ENCODE measurements around the gene SGSH. TPM values are rescaled to one million over a fixed set of nuclear protein-coding genes. Genes with fewer than 3 reads are reported as not detected.

Gene SGSH
- 19.8 and 21.6 TPM in 2 replicates for total RNA-seq (2021)
- long read RNA-seq, transcript SGSH-201 (8 exons, 2,784 nt) = major isoform, 17 of 52 reads
- long read RNA-seq, partial matches to known transcripts = 13 of 52 reads
- long read RNA-seq, other reads (novel, unspliced or antisense) = 22 of 52 reads

DNA sequence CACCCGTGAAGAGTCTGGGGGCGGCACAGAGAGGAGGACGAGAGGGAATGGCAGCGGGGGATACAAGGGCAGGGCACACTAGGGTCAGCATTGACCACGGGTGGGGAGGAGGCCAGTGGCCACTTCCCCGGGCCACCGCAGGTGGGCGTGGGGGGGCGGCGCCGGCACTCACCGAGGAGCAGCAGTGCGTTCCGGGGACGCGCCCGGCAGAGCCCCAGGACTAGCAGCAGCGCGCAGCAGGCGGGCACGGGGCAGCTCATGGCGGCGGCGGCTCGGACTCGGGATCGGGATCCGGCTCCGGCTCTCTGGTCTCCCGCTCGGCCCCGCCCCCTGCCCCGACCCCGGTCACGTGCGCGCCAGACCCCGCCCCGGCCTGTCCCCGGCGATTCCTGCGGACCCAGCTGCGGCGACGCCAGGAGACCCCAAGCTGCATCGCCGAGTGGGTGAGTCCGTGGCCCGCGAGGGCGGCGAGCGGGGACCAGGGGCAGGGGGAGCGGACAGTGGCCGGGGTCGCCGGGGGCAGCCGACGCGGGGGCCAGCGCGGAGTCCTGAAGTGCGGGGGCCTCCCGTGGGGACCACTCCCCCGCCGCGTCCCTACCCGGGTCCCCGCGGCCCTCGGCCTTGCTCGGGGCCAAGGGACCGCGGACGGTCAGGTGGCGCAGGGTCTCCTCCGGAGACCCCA lies at the start of gene SGSH, which contains the start of gene SLC26A11:
Gene SGSH (minus strand): TSS at position 280 of the 682 bp plus-strand sequence. CDS start 20 bp downstream, at position 260.
Gene SLC26A11 (plus strand): TSS at position 374 of the 682 bp plus-strand sequence. CDS start 1,134 bp downstream, outside the sequence.
- H3K4ac ChIP-seq (ENCODE audit: low read depth, low read length) = no peak within 1 kb of the TSS
- H3K14ac ChIP-seq (ENCODE audit: insufficient read depth, low read length) = peak within 1 kb of the TSS; percentile 78
- H2BK12ac ChIP-seq (ENCODE audit: insufficient read length, low read depth, low read length) = no peak within 1 kb of the TSS
- H3K23ac ChIP-seq (ENCODE audit: insufficient read length, low read depth, low read length) = no peak within 1 kb of the TSS
- no peak within 1 kb of the TSS for H3T11ph ChIP-seq (ENCODE audit: low read length)
- H2AK5ac ChIP-seq (ENCODE audit: insufficient read length, low read length) = no peak within 1 kb of the TSS
- no peak within 1 kb of the TSS for H4K5ac ChIP-seq (ENCODE audit: insufficient read length, low read depth, low read length)
- no peak within 1 kb of the TSS for H3K56ac ChIP-seq (ENCODE audit: insufficient read length, low read depth, low read length)
- no peaks in the 10 kb centered on the region for H3K9me3 ChIP-seq (ENCODE audit: control insufficient read depth, low read depth, low read length)
- peaks cover 10 to 27% (median 26%) of the 10 kb centered on the region in 3 experiments; a peak in 5 of 7 replicates for H3K36me3 Mint-ChIP-seq (ENCODE audit: insufficient read depth in 1 of 3, low read depth in 3 of 3)
- no peak within 1 kb of the TSS for H2BK20ac ChIP-seq (ENCODE audit: low read depth, low read length, poor library complexity, severe bottlenecking)
- H3K79me2 ChIP-seq (ENCODE audit: insufficient read depth, low read length) = no peaks in the 10 kb centered on the region
- H3K4me3 Mint-ChIP-seq = peak within 1 kb of the TSS; percentile 91 to 95
- H2AFZ ChIP-seq (ENCODE audit: low read length) = no peak within 1 kb of the TSS
- no peaks in the 10 kb centered on the region; the same call in 1 of the 2 replicates for H3K27me3 Mint-ChIP-seq (ENCODE audit: low read depth)
- no peaks in the 10 kb centered on the region for H3K4me1 ChIP-seq (ENCODE audit: insufficient read depth, low read length)
- no peaks in the 10 kb centered on the region for H4K20me1 ChIP-seq (ENCODE audit: control insufficient read depth, insufficient read depth, insufficient read length)
- no peaks in the 10 kb centered on the region for H3K79me1 ChIP-seq (ENCODE audit: insufficient read depth, low read depth, low read length, poor library complexity, severe bottlenecking)
- peak; percentile 93 for DNase-seq
- no peak within 1 kb of the TSS for H2BK5ac ChIP-seq (ENCODE audit: insufficient read length, low read length)
- peaks cover 19 to 24% of the 10 kb centered on the region in 2 experiments for H3K4me1 Mint-ChIP-seq
- no CpG with 5 or more reads among the region's 77 CpGs for WGBS (ENCODE audit: extremely low coverage, insufficient read length, low lambda C conversion rate)
- no peak within 1 kb of the TSS for H2BK15ac ChIP-seq (ENCODE audit: low read depth, low read length)
- no peak within 1 kb of the TSS for H3K18ac ChIP-seq (ENCODE audit: insufficient read length, low read depth, low read length)
- TF ChIP-seq, protein P1, sequence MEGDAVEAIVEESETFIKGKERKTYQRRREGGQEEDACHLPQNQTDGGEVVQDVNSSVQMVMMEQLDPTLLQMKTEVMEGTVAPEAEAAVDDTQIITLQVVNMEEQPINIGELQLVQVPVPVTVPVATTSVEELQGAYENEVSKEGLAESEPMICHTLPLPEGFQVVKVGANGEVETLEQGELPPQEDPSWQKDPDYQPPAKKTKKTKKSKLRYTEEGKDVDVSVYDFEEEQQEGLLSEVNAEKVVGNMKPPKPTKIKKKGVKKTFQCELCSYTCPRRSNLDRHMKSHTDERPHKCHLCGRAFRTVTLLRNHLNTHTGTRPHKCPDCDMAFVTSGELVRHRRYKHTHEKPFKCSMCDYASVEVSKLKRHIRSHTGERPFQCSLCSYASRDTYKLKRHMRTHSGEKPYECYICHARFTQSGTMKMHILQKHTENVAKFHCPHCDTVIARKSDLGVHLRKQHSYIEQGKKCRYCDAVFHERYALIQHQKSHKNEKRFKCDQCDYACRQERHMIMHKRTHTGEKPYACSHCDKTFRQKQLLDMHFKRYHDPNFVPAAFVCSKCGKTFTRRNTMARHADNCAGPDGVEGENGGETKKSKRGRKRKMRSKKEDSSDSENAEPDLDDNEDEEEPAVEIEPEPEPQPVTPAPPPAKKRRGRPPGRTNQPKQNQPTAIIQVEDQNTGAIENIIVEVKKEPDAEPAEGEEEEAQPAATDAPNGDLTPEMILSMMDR (conservative IDR thresholded peaks at IDR 0.05) = no peak
- peak within 1 kb of the TSS in 2 of 3 experiments; percentile 55 to 93; a peak in 3 of 7 replicates for H3K27ac Mint-ChIP-seq
- H3K9me3 Mint-ChIP-seq = no peaks in the 10 kb centered on the region
- H3K23me2 ChIP-seq (ENCODE audit: insufficient read length, low read depth, low read length, poor library complexity, severe bottlenecking) = peaks cover 5% of the 10 kb centered on the region
- no peak within 1 kb of the TSS for H2BK120ac ChIP-seq (ENCODE audit: low read depth, low read length, poor library complexity, severe bottlenecking)
- H3K4me2 ChIP-seq (ENCODE audit: insufficient read depth, insufficient read length, low read length) = peak within 1 kb of the TSS; percentile 62
- no peak within 1 kb of the TSS for H3K27ac ChIP-seq (ENCODE audit: insufficient read length, low read depth, low read length)
- no peak within 1 kb of the TSS for H4K91ac ChIP-seq (ENCODE audit: insufficient read length, low read depth, low read length)
- no peaks in the 10 kb centered on the region for H3K27me3 ChIP-seq (ENCODE audit: insufficient read depth, low read length)
- no peak within 1 kb of the TSS for H4K8ac ChIP-seq (replicated peaks; ENCODE audit: insufficient read length, low read depth, low read length)
- H3K9ac ChIP-seq (ENCODE audit: extremely low read depth, insufficient read length, low read length) = peak within 1 kb of the TSS; percentile 66
